GM23248 (cell line): ENCODE results near the gene PDX1. TPM values are rescaled to one million over a fixed set of nuclear protein-coding genes. Genes with fewer than 3 reads are reported as not detected.

Experiments used
- DNase-seq: peaks from one replicate; pipeline ENCODE4 v3.0.0-alpha.2; 2015
- H2AFZ ChIP-seq: fragments of 200-600 bp; sonication (generic); 2 replicates; pipeline ENCODE4 v1.6.1; 2016; ENCODE audit warnings: antibody characterized with exemption
- H3F3A ChIP-seq: fragments of 200-600 bp; sonication (generic); 2 replicates; pipeline ENCODE4 v1.6.1; 2016; ENCODE audit warnings: mild to moderate bottlenecking, antibody characterized with exemption, mixed run types; ENCODE audit not compliant: insufficient read depth
- H3K27ac ChIP-seq: fragments of 200-600 bp; sonication (generic); 2 replicates; pipeline ENCODE4 v1.5.1; 2016; ENCODE audit warnings: mild to moderate bottlenecking
- H3K27me3 ChIP-seq: fragments of 200-600 bp; sonication (generic); replicated peaks from 2 replicates; pipeline ENCODE4 v1.6.1; 2016; ENCODE audit warnings: mild to moderate bottlenecking; ENCODE audit not compliant: insufficient read depth
- H3K36me3 ChIP-seq: fragments of 200-600 bp; sonication (generic); 2 replicates; pipeline ENCODE4 v1.6.1; 2016; ENCODE audit warnings: low read depth, mild to moderate bottlenecking
- H3K4me1 ChIP-seq: fragments of 200-600 bp; sonication (generic); 2 replicates; pipeline ENCODE4 v1.6.1; 2016; ENCODE audit warnings: mild to moderate bottlenecking; ENCODE audit not compliant: insufficient read depth
- H3K4me2 ChIP-seq: fragments of 200-600 bp; sonication (generic); one replicate; pipeline ENCODE4 v1.6.1; 2016; ENCODE audit warnings: mild to moderate bottlenecking; ENCODE audit not compliant: unreplicated experiment
- H3K4me3 ChIP-seq: fragments of 200-600 bp; sonication (generic); 2 replicates; pipeline ENCODE4 v1.5.1; 2016; ENCODE audit warnings: mild to moderate bottlenecking
- H3K79me2 ChIP-seq: fragments of 200-600 bp; sonication (generic); 2 replicates; pipeline ENCODE4 v1.6.1; 2016; ENCODE audit warnings: mild to moderate bottlenecking; ENCODE audit not compliant: insufficient read depth
- H3K9ac ChIP-seq: fragments of 200-600 bp; sonication (generic); 2 replicates; pipeline ENCODE4 v1.6.1; 2016; ENCODE audit warnings: mild to moderate bottlenecking
- H3K9me2 ChIP-seq: fragments of 200-600 bp; sonication (generic); 2 replicates; pipeline ENCODE4 v1.6.1; 2016; ENCODE audit warnings: mixed run types, mild to moderate bottlenecking, moderate library complexity; ENCODE audit not compliant: insufficient read depth
- H3K9me3 ChIP-seq: fragments of 200-600 bp; sonication (generic); one replicate; pipeline ENCODE4 v1.6.1; 2017; ENCODE audit warnings: low read depth
- H4K20me1 ChIP-seq: fragments of 200-600 bp; sonication (generic); 2 replicates; pipeline ENCODE4 v1.6.0; 2016; ENCODE audit not compliant: insufficient read depth
- EZH2 ChIP-seq: fragments of 200-600 bp; sonication (generic); IDR thresholded peaks from 2 replicates; pipeline ENCODE4 v1.6.1; 2018; ENCODE audit warnings: antibody characterized with exemption, mild to moderate bottlenecking; ENCODE audit not compliant: insufficient read depth, poor library complexity, severe bottlenecking
- EZH2phosphoT487 ChIP-seq: fragments of 200-600 bp; sonication (generic); IDR thresholded peaks from 2 replicates; pipeline ENCODE4 v1.6.1; 2018; ENCODE audit warnings: antibody characterized with exemption, moderate library complexity, mild to moderate bottlenecking, low read depth; ENCODE audit not compliant: insufficient read depth
- WGBS, 2 experiments: methylation state at CpG; one replicate each; pipeline ENCODE4 v1.1.6; 2015 to 2017; ENCODE audit warnings: low lambda C conversion rate in 2 of 2, low coverage in 1 of 2; ENCODE audit errors: missing lambda C conversion rate in 2 of 2; 5-methylcytosine and 5-hydroxymethylcytosine counted together
- in situ Hi-C: fragments of 300-500 bp; cut with MboI; formaldehyde crosslinking; loops from 2 replicates; pipeline ENCODE4 v1.15.0; 2020
- polyA plus RNA-seq: library from polyadenylated mRNA; unstranded; fragments of >200 nt; fragmentation: Nextera tagmentation; extraction: Ambion mirVana; gene quantifications from 2 replicates; pipeline ENCODE4 v1.2.1, GENCODE V29; 2016
- total RNA-seq: library from RNA; depleted of rRNA; stranded (reverse); fragments of >200 nt; shearing (Covaris generic); gene quantifications from 2 replicates; pipeline ENCODE4 v1.2.3, GENCODE V29; 2014

The PDX1 gene
- total and polyA plus RNA-seq, 2 experiments from 2014 or later: not detected

DNA sequence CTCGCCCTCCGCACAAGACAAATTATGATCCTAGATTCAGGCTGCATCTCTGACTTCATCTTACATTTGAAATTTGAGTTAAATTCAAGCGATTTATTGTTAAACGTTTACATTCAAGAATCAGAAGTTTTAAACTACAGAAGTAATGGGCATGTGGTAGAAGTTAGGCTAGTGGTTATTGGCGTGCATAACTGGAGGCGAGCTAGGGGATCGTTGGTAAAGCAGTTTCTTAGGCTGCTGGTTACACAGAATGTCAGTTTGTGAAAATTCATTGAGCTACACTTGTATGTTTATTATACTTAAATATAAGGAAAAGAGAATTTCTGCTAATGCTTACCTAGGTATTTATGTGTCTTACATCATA, 50.0 kb downstream of the PDX1 start:
- Histone ChIP-seq H2AFZ (no peak overlapping the region), H4K20me1 (no peaks in the 10 kb centered on the region), H3F3A (no peaks in the 10 kb centered on the region), H3K4me1 (no peaks in the 10 kb centered on the region), H3K27ac (no peak overlapping the region), H3K9me2 (no peaks in the 10 kb centered on the region), H3K27me3 (peaks cover 96% of the 10 kb centered on the region), H3K9me3 (no peaks in the 10 kb centered on the region), H3K36me3 (no peaks in the 10 kb centered on the region), H3K4me3 (no peak overlapping the region), H3K9ac (no peak overlapping the region), H3K79me2 (no peaks in the 10 kb centered on the region), H3K4me2 (no peak overlapping the region)
- DNase-seq: no peak
- WGBS, 2 experiments: 5 to 7% methylated on average over 7 of the region's 7 CpGs
- TF ChIP-seq EZH2phosphoT487 (no peak), EZH2 (peak; percentile 93)
- in situ Hi-C loops: no loop called here

DNA sequence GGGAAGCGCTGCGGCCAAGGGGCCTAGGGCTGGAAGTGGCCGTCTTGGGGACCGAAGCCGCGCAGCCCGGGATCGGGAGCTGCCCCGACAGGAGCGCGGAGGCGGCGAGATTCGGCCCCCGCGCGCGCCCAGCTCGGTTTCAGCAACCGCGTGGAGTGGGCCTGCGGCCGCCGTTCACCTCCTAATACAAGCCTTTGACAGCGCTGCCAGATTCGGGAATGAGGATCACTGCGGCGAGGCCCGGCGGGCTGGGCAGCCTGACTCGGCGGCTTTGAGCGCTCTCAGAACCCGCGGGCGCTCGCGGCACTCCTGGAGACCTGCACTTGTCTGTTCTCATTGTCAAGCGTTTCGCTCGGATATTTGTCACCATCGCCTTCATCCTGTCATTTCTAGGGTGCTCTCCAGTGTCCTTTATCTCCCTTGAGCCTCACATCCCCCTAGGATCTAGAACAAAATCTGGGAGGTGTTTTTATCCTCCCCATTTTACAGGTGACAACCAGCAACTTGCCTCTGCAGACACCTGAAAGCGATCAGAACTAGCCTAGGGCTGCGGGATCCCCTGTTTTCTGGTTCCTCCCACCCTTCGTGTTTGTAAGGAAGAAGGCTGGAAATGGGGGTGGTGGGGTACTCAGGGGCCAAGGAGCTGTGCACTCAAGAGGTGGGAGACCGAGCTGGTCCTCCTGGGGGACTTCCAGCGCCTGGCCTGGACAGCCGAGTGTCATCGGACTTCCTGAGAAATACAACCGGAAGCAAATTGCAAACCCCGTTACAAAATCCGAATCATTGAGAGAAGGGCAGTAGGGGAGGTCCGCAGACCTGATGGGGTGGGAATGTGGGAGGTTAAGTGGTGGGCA, 50.8 kb downstream of the PDX1 start:
- H3K9me3 ChIP-seq: no peaks in the 10 kb centered on the region
- DNase-seq: no peak
- 3 to 6% methylated on average over 53 of the region's 53 CpGs for WGBS, 2 experiments
- H3K9me2 ChIP-seq: no peaks in the 10 kb centered on the region
- no peak overlapping the region for H3K9ac ChIP-seq
- H4K20me1 ChIP-seq: no peaks in the 10 kb centered on the region
- no peak overlapping the region for H3K4me2 ChIP-seq
- no peaks in the 10 kb centered on the region for H3K79me2 ChIP-seq
- in situ Hi-C loops: no loop called here
- H3K4me1 ChIP-seq: no peaks in the 10 kb centered on the region
- H3K36me3 ChIP-seq: no peaks in the 10 kb centered on the region
- no peak overlapping the region for H2AFZ ChIP-seq
- no peaks in the 10 kb centered on the region for H3F3A ChIP-seq
- H3K27me3 ChIP-seq: peaks cover 96% of the 10 kb centered on the region
- no peak for TF ChIP-seq EZH2
- TF ChIP-seq EZH2phosphoT487: 0 out of 2 replicates have a peak, but pooled peaks have one; percentile 18
- no peak overlapping the region for H3K27ac ChIP-seq
- H3K4me3 ChIP-seq: no peak overlapping the region

DNA sequence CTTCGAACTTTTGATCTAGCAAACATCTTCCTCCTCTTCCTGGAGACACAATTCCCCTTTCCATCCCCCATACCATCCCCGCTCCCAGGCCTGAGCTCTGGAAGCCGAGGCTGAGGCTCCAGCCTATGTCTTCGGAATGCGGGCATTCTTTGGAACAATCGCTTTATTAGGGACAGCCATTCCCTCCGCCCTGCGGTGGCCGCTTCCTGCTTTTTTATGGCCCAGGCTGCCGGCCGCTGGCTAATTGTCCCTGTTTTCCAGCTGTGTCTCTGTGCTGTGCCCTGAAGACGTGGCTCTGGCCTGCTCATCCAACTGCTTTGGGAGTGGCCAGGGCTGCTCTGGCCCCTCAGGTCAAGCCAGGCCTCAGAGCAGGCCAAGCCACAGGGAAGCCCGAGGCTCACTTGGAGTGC, 51.4 kb downstream of the PDX1 start:
- no peak overlapping the region for H3K4me3 ChIP-seq
- WGBS, 2 experiments: 30 to 37% methylated on average over 13 of the region's 13 CpGs
- in situ Hi-C loops: no loop called here

DNA sequence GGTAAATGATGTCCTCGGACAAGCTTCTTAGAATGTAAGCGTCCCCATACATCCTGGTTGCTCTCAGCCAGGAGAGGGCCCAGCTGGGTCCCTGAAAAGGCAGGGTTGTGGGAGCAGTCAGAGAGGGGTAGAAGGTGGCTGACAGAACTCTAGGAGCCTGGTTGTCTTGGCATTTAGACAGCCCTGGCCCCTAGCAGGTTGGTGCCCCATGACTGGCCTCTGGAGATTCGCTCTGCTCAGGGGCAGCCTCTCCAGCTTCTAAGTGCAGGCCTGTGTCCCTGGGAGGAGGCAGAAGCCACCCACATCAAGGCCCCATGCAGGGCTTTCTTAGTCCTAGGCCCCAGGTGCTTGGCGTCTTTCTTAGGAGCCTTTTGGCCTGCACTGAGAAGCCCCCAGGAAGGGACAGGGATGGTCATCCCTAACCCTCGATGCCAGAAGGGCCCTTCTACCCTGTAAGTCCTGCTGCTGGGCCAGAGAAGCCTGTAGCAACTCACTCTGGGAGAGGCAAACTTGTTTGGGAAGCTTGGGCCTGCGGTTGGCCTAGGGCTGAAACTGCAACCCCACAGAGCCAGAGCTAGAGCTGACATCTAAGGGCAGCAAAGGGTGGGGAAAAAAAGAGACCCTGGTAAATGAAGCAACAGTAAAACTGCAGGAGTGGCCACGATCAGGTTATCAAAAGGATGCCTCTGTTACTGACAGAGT, 52.1 kb downstream of the PDX1 start:
- TF ChIP-seq EZH2 (no peak), EZH2phosphoT487 (no peak)
- no peak overlapping the region for H3K4me3 ChIP-seq
- no peaks in the 10 kb centered on the region for H3K9me3 ChIP-seq
- in situ Hi-C loops: no loop called here
- H3K4me1 ChIP-seq: no peaks in the 10 kb centered on the region
- H3K36me3 ChIP-seq: no peaks in the 10 kb centered on the region
- no peak overlapping the region for H3K9ac ChIP-seq
- H3K79me2 ChIP-seq: no peaks in the 10 kb centered on the region
- no peak overlapping the region for H2AFZ ChIP-seq
- no peaks in the 10 kb centered on the region for H3K9me2 ChIP-seq
- H3F3A ChIP-seq: no peaks in the 10 kb centered on the region
- no peak overlapping the region for H3K27ac ChIP-seq
- DNase-seq: no peak
- H3K27me3 ChIP-seq: peaks cover 95% of the 10 kb centered on the region
- H4K20me1 ChIP-seq: no peaks in the 10 kb centered on the region
- 48 to 50% methylated on average over 7 of the region's 7 CpGs for WGBS, 2 experiments
- no peak overlapping the region for H3K4me2 ChIP-seq

More for the DNA sequence above, 51.4 kb downstream of the PDX1 start:
- Histone ChIP-seq H3K9me3 (no peaks in the 10 kb centered on the region), H3K27me3 (peaks cover 96% of the 10 kb centered on the region), H3K79me2 (no peaks in the 10 kb centered on the region), H3F3A (no peaks in the 10 kb centered on the region), H3K9ac (no peak overlapping the region), H3K4me2 (no peak overlapping the region), H3K9me2 (no peaks in the 10 kb centered on the region), H3K27ac (no peak overlapping the region), H3K4me1 (no peaks in the 10 kb centered on the region), H2AFZ (no peak overlapping the region), H3K36me3 (no peaks in the 10 kb centered on the region), H4K20me1 (no peaks in the 10 kb centered on the region)
- no peak for TF ChIP-seq EZH2
- no peak for TF ChIP-seq EZH2phosphoT487
- DNase-seq: no peak
